IMR-90 (cell line): ENCODE results near the gene RAI2. TPM values are rescaled to one million over a fixed set of nuclear protein-coding genes. Genes with fewer than 3 reads are reported as not detected.

ENCODE experiments used
- ATAC-seq: fragments of 200-7000 bp; cut with Tn5 transposase; 2 replicates; pipeline ENCODE4 v1.9.1; 2020; ENCODE audit warnings: low read depth, mild to moderate bottlenecking, moderate library complexity
- BruUV-seq: library from RNA; stranded (reverse); fragments of 400-500 nt; replicated peaks from 2 replicates; lab custom pipeline; 2021; lab: Mats Ljungman, UMichigan
- CTCF ChIA-PET: fragments of 300-600 bp; formaldehyde crosslinking; extraction: SDS; loops from one replicate; lab custom pipeline; 2021; ENCODE audit warnings: antibody characterized with exemption; lab: Yijun Ruan, JAX
- POLR2A ChIA-PET: fragments of 300-600 bp; sonication (Branson Sonifier 250); formaldehyde crosslinking; loops from one replicate; lab custom pipeline; 2022; ENCODE audit warnings: antibody characterized with exemption; ENCODE audit not compliant: unreplicated experiment; lab: Charles Lee
- DNase-seq: peaks from one replicate; pipeline ENCODE4 v3.0.0; 2013
- H2AFZ ChIP-seq: replicated peaks from 2 replicates; pipeline ENCODE3; 2013; ENCODE audit warnings: low read length, mild to moderate bottlenecking; ENCODE audit not compliant: poor library complexity
- H2AK5ac ChIP-seq: 2 replicates; pipeline ENCODE4 v1.6.1; 2013; ENCODE audit warnings: low read depth, low read length, inconsistent platforms
- H2AK9ac ChIP-seq: replicated peaks from 2 replicates; pipeline ENCODE3; 2013; ENCODE audit warnings: mild to moderate bottlenecking, low read depth, low read length, moderate library complexity; ENCODE audit not compliant: poor library complexity
- H2BK120ac ChIP-seq: 2 replicates; pipeline ENCODE4 v1.6.1; 2013; ENCODE audit warnings: low read depth, low read length, inconsistent platforms
- H2BK15ac ChIP-seq: 3 replicates; pipeline ENCODE4 v1.6.1; 2013; ENCODE audit warnings: low read depth, low read length, inconsistent platforms
- H2BK20ac ChIP-seq: 2 replicates; pipeline ENCODE4 v1.6.1; 2013; ENCODE audit warnings: low read depth, mild to moderate bottlenecking, inconsistent platforms, low read length, moderate library complexity
- H2BK5ac ChIP-seq: 2 replicates; pipeline ENCODE4 v1.6.1; 2013; ENCODE audit warnings: mild to moderate bottlenecking, low read depth, low read length, inconsistent platforms; ENCODE audit not compliant: poor library complexity, severe bottlenecking
- H3K14ac ChIP-seq: replicated peaks from 2 replicates; pipeline ENCODE4 v1.6.1; 2013; ENCODE audit warnings: low read depth, low read length, inconsistent platforms
- H3K18ac ChIP-seq: 2 replicates; pipeline ENCODE4 v1.6.1; 2013; ENCODE audit warnings: low read depth, low read length, control low read depth
- H3K23ac ChIP-seq: 2 replicates; pipeline ENCODE4 v1.6.1; 2013; ENCODE audit warnings: low read depth, low read length, inconsistent platforms
- H3K27ac ChIP-seq: 2 replicates; pipeline ENCODE4 v1.5.1; 2013; ENCODE audit warnings: mild to moderate bottlenecking, control low read depth, low read length; ENCODE audit not compliant: insufficient read depth
- H3K27me3 ChIP-seq: 2 replicates; pipeline ENCODE4 v1.6.1; 2013; ENCODE audit warnings: low read length; ENCODE audit not compliant: control insufficient read depth, insufficient read depth
- H3K36me3 ChIP-seq: 2 replicates; pipeline ENCODE4 v1.6.1; 2013; ENCODE audit warnings: low read length, mixed read lengths; ENCODE audit not compliant: control insufficient read depth, insufficient read depth
- H3K4ac ChIP-seq: 2 replicates; pipeline ENCODE4 v1.6.1; 2013; ENCODE audit warnings: low read depth, low read length, inconsistent platforms
- H3K4me1 ChIP-seq: 2 replicates; pipeline ENCODE4 v1.6.1; 2013; ENCODE audit warnings: low read length, mixed read lengths; ENCODE audit not compliant: control insufficient read depth, insufficient read depth
- H3K4me2 ChIP-seq: 2 replicates; pipeline ENCODE4 v1.6.1; 2013; ENCODE audit warnings: low read depth, mild to moderate bottlenecking, control low read depth, low read length, moderate library complexity
- H3K4me3 ChIP-seq: 2 replicates; pipeline ENCODE4 v1.5.1; 2013; ENCODE audit warnings: low read depth, mild to moderate bottlenecking, control low read depth, low read length, moderate library complexity; ENCODE audit not compliant: insufficient read depth
- H3K56ac ChIP-seq: 2 replicates; pipeline ENCODE4 v1.6.1; 2013; ENCODE audit warnings: low read length, inconsistent platforms; ENCODE audit not compliant: insufficient read depth; ENCODE audit errors: extremely low read depth
- H3K79me1 ChIP-seq, 2 experiments: 2 replicates each; pipeline ENCODE4 v1.6.1; 2013; ENCODE audit warnings: low read length in 2 of 2, inconsistent platforms in 1 of 2, low read depth in 1 of 2
- H3K9ac ChIP-seq: 2 replicates; pipeline ENCODE4 v1.6.1; 2013; ENCODE audit warnings: low read depth, low read length, control low read depth
- H3K9me1 ChIP-seq: 2 replicates; pipeline ENCODE4 v1.6.1; 2013; ENCODE audit warnings: low read length, inconsistent platforms; ENCODE audit not compliant: insufficient read depth
- H3K9me3 ChIP-seq: 2 replicates; pipeline ENCODE4 v1.6.1; 2013; ENCODE audit warnings: low read length; ENCODE audit not compliant: control insufficient read depth, insufficient read depth
- H4K20me1 ChIP-seq: 2 replicates; pipeline ENCODE4 v1.6.1; 2013; ENCODE audit warnings: low read length, inconsistent platforms; ENCODE audit not compliant: insufficient read depth
- H4K5ac ChIP-seq: 2 replicates; pipeline ENCODE4 v1.6.1; 2013; ENCODE audit warnings: mild to moderate bottlenecking, low read depth, low read length, control low read depth
- H4K8ac ChIP-seq, 2 experiments: 2 replicates each; pipeline ENCODE4 v1.6.1; 2013; ENCODE audit warnings: low read depth in 2 of 2, low read length in 2 of 2, control low read depth in 1 of 2, inconsistent platforms in 1 of 2
- H4K91ac ChIP-seq: 2 replicates; pipeline ENCODE4 v1.6.1; 2013; ENCODE audit warnings: low read depth, low read length, inconsistent platforms; ENCODE audit not compliant: insufficient read depth
- BHLHE40 ChIP-seq: fragments of 150-350 bp; IDR thresholded peaks from 2 replicates; pipeline ENCODE4 v1.6.1; 2016; ENCODE audit warnings: mild to moderate bottlenecking, low read depth, low read length
- CEBPB ChIP-seq: IDR thresholded peaks from 2 replicates; pipeline ENCODE4 v1.6.1; 2012; ENCODE audit warnings: low read depth, low read length, improper control_type of control experiment
- CHD1 ChIP-seq: IDR thresholded peaks from 2 replicates; pipeline ENCODE4 v1.6.1; 2012; ENCODE audit warnings: low read depth, low read length, improper control_type of control experiment
- CTCF ChIP-seq: conservative IDR thresholded peaks from 2 replicates; pipeline ENCODE4 v1.5.1; 2012; ENCODE audit warnings: mild to moderate bottlenecking, low read depth, low read length, improper control_type of control experiment
- ELK1 ChIP-seq: fragments of 150-350 bp; IDR thresholded peaks from 2 replicates; pipeline ENCODE4 v1.6.1; 2016; ENCODE audit warnings: low read depth, mild to moderate bottlenecking, low read length, moderate library complexity, borderline replicate concordance
- FOS ChIP-seq: fragments of 150-350 bp; IDR thresholded peaks from 2 replicates; pipeline ENCODE4 v1.6.1; 2016; ENCODE audit warnings: low read depth, low read length
- MAFK ChIP-seq: IDR thresholded peaks from 2 replicates; pipeline ENCODE4 v1.6.1; 2012; ENCODE audit warnings: low read depth, low read length, improper control_type of control experiment
- MAZ ChIP-seq: IDR thresholded peaks from 2 replicates; pipeline ENCODE4 v1.6.1; 2012; ENCODE audit warnings: low read depth, mild to moderate bottlenecking, low read length, improper control_type of control experiment, moderate library complexity, borderline replicate concordance
- MXI1 ChIP-seq: IDR thresholded peaks from 2 replicates; pipeline ENCODE4 v1.6.1; 2012; ENCODE audit warnings: low read depth, mild to moderate bottlenecking, low read length, moderate library complexity, borderline replicate concordance
- NFE2L2 ChIP-seq: fragments of 150-350 bp; IDR thresholded peaks from 2 replicates; pipeline ENCODE4 v1.6.1; 2016; ENCODE audit warnings: low read depth, mild to moderate bottlenecking, low read length
- POLR2A ChIP-seq: IDR thresholded peaks from 2 replicates; pipeline ENCODE4 v1.6.1; 2012; ENCODE audit warnings: mild to moderate bottlenecking, low read depth, low read length
- RAD21 ChIP-seq: IDR thresholded peaks from 2 replicates; pipeline ENCODE4 v1.6.1; 2012; ENCODE audit warnings: low read length, improper control_type of control experiment
- RCOR1 ChIP-seq: IDR thresholded peaks from 2 replicates; pipeline ENCODE4 v1.6.1; 2012; ENCODE audit warnings: mild to moderate bottlenecking, low read length, improper control_type of control experiment; ENCODE audit not compliant: insufficient replicate concordance
- RFX5 ChIP-seq: IDR thresholded peaks from 2 replicates; pipeline ENCODE4 v1.8.0; 2012; ENCODE audit warnings: low read depth, mild to moderate bottlenecking, low read length, moderate library complexity
- SMC3 ChIP-seq: fragments of 150-350 bp; IDR thresholded peaks from 2 replicates; pipeline ENCODE4 v1.6.1; 2016; ENCODE audit warnings: low read depth, mild to moderate bottlenecking, antibody characterized with exemption, low read length, moderate library complexity
- USF2 ChIP-seq: fragments of 150-350 bp; IDR thresholded peaks from 2 replicates; pipeline ENCODE4 v1.6.1; 2017; ENCODE audit warnings: mild to moderate bottlenecking, antibody characterized with exemption, low read length, low read depth
- WGBS, 2 experiments: methylation state at CpG; one replicate each; pipeline versions ENCODE4 v1.1.5 to v1.1.7; 2013; ENCODE audit warnings: missing lambda C conversion rate in 2 of 2; ENCODE audit not compliant: insufficient read length in 1 of 2; ENCODE audit errors: extremely low coverage in 2 of 2; 5-methylcytosine and 5-hydroxymethylcytosine counted together
- dilution Hi-C: fragments of 300-500 bp; cut with HindIII; formaldehyde crosslinking; loops from one replicate; pipeline ENCODE4 v1.14.3; 2018; ENCODE audit warnings: low sequenced_read_pairs; ENCODE audit not compliant: unreplicated experiment
- in situ Hi-C: fragments of 300-500 bp; cut with MboI; formaldehyde crosslinking; loops from 3 replicates; pipeline ENCODE4 v1.14.3; 2019; ENCODE audit warnings: low sequenced_read_pairs, inconsistent platforms, mixed read lengths
- intact Hi-C: fragments of 100-400 bp; cut with micrococcal nuclease; formaldehyde crosslinking; loops from 2 replicates; pipeline ENCODE4 v1.10.0; 2022
- polyA plus RNA-seq, 3 experiments: library from polyadenylated mRNA; depleted of rRNA; stranded (reverse); fragments of >200 nt; gene quantifications; 2 replicates each; pipeline ENCODE4 v1.2.3, GENCODE V29; 2012; ENCODE audit warnings: low replicate concordance in 1 of 3
- total RNA-seq: library from RNA; depleted of rRNA; stranded (reverse); fragments of >200 nt; gene quantifications from 2 replicates; pipeline ENCODE4 v1.2.3, GENCODE V29; 2012

Gene RAI2
- total and polyA plus RNA-seq, 2 of the 4 experiments (the other 2 are of a cell fraction) = 0.07 TPM; not detected in 1

- CTCF ChIA-PET = no interaction called here
- Histone ChIP-seq H3K4ac (no peak overlapping the region), H3K9ac (no peak overlapping the region), H2BK15ac (no peak overlapping the region), H2AFZ (no peak overlapping the region), H3K27me3 (peaks cover 2% of the 10 kb centered on the region), H3K56ac (no peak overlapping the region), H4K91ac (no peak overlapping the region), H2BK20ac (no peak overlapping the region), H3K4me2 (no peak overlapping the region), H3K79me1 (no peaks in the 10 kb centered on the region), H2BK5ac (no peak overlapping the region), H3K4me3 (no peak overlapping the region), H3K4me1 (no peaks in the 10 kb centered on the region), H3K27ac (no peak overlapping the region), H3K14ac (no peak overlapping the region), H3K23ac (no peak overlapping the region), H4K5ac (no peak overlapping the region), H3K36me3 (no peaks in the 10 kb centered on the region), H4K8ac (no peak overlapping the region), H2AK9ac (no peak overlapping the region), H3K9me3 (no peaks in the 10 kb centered on the region), H2BK120ac (no peak overlapping the region), H3K18ac (no peak overlapping the region), H3K9me1 (no peaks in the 10 kb centered on the region), H2AK5ac (no peak overlapping the region), H4K20me1 (no peaks in the 10 kb centered on the region)
- ATAC-seq (no peak), DNase-seq (no peak)
- in situ Hi-C loops (no loop called here), dilution Hi-C loops (no loop called here), intact Hi-C loops (no loop called here)
- no TSS peak for BruUV-seq
- POLR2A ChIA-PET = no interaction called here
- TF ChIP-seq ELK1 = no peak
- TF ChIP-seq POLR2A = no peak
- no peak for TF ChIP-seq FOS
- TF ChIP-seq RCOR1 = no peak
- TF ChIP-seq CHD1 = no peak
- no peak for TF ChIP-seq RAD21
- TF ChIP-seq USF2 = no peak
- TF ChIP-seq MAFK = no peak
- no peak for TF ChIP-seq RFX5
- TF ChIP-seq NFE2L2 = no peak
- no peak for TF ChIP-seq CEBPB
- no peak for TF ChIP-seq SMC3
- no peak for TF ChIP-seq CTCF
- no peak for TF ChIP-seq MAZ
- TF ChIP-seq MXI1 = no peak
- no peak for TF ChIP-seq BHLHE40
- WGBS, 2 experiments = no CpG with 5 or more reads among the region's 6 CpGs
Measured at GRCh38 chrX:17809984-17810383, 51.1 kb downstream of the RAI2 start.
